ENCODE measurements around the gene KERA.

The KERA gene

GRCh38 chr12:91009319-91009950 is 48.4 kb downstream of the KERA start:
- DNase-seq (ENCODE audit: low read depth in 2 of 2): no peak

GRCh38 chr12:91007531-91008290 is 50.1 kb downstream of the KERA start:
- no peak for DNase-seq (ENCODE audit: low read depth in 2 of 2)

DNA sequence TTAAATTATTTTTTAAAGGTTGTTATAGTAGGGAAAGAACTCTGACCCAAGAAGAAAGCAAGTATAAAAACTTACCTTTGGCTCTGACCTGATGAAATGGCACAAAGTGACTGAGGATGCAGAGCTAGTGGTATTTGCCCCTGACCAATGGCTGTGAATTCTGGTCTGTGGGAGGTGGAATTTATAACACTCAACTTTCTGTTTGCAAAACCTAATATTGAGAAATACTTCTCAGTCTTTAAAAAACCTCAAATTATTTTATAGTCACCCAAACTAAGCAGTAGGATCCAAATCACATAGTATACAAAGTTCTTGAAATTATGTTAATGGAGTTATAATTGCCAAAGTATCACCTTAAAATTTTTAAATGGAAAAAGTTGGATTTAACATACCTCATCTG is 53.0 kb downstream of the KERA start, which contains the start of gene EPYC:
Gene EPYC (minus strand): TSS at position 101 of the 400 bp plus-strand sequence. CDS start 2,407 bp downstream, outside the sequence.
- no peak for DNase-seq (ENCODE audit: low read depth in 2 of 2)

DNA sequence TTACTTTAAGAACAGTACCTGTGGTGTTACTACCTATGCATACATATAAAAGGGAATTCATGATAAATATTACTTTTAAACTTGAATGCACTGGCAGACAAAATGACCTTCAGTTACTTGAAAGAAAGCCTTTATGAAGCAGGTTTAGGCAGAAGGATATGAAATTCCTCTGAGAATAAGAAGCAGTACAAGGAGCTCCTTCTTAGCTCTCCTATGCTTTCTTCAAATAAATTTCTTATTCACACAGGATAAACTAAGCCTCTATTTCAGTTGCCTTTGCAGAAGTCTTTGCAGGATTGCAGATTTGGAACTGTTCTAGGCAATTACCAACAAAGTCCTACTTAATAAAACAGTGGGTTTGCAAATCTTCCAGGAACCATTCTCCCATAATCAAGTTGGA is 54.1 kb downstream of the KERA start:
- DNase-seq (ENCODE audit: low read depth in 2 of 2): no peak

GRCh38 chr12:91001306-91001705 is 56.5 kb downstream of the KERA start:
- DNase-seq (ENCODE audit: low read depth in 2 of 2): no peak

Measured in stimulated activated CD8-positive, alpha-beta memory T cell treated with anti-CD3 and anti-CD28 coated beads, Interleukin-2, amount 100 ng/mL, for 1 hour (primary cell).